ENCODE data around the gene ANKRD33B. TPM values are rescaled to one million over a fixed set of nuclear protein-coding genes. Genes with fewer than 3 reads are reported as not detected.
A peak's percentile ranks its signal among the peaks of the same experiment; 100 is the strongest.
"Not testable (repeated sequence)": the region's sequence is repeated elsewhere in the genome, so short reads cannot be mapped to it uniquely, and the experiment has no call there.

ANKRD33B gene
- total RNA-seq = 1 to 10 TPM; 1.1 to 1.2 TPM
- polyA plus RNA-seq = under 1 TPM in 1 of 3 donors, not detected in 2; 0.06 TPM
- total RNA-seq = 1.1 to 16.5 (median 3.5) reads per million in 6 experiments

DNA sequence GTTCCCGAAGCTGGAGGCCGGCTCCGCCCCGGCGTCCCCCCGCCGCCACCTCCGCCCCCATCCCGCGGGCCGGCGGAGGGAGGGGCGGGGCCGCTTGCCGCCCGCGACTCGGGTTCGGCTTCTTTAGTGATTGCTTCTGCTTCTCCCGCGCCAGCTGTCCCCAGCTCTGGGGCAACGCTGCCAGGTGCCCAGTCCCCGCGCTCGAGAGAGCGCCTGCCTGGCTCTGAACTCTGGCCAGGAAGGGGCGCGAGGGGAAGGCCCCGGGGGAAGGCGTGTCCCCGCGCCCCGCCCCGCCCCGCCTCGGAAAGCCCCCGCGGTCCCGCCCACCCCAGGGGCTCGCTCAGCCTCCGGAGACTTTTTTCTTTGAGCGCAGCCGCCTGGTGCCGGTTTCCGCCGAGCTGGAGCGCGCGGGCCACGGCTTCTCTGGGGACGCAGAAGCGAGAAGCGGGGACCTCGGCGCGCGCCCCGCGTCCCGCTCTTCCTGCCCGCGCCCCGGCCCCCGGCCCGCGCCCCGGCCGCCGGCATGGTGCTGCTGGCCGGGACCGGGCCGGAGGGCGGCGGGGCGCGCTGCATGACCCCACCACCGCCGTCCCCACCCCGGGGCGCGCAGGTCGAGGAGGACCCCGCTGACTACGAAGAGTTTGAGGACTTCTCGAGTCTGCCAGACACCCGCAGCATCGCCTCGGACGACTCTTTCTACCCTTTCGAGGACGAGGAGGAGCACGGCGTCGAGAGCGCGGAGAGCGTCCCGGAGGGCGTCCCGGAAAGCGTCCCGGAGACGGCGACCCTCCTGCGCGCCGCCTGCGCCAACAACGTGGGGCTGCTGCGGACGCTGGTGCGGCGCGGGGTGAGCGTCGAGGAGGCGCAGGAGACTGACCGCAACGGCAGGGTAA, at the start of gene ANKRD33B:
Gene ANKRD33B, plus strand, starts transcription at position 126 of the 893 bp plus-strand sequence. Its CDS starts 398 bp downstream, at position 524.
- ATAC-seq = peak; percentile 82 to 83
- H3K27ac Mint-ChIP-seq = peak within 1 kb of the TSS in 5 of 10 donors; percentile 15 to 85 (median 47)

DNA sequence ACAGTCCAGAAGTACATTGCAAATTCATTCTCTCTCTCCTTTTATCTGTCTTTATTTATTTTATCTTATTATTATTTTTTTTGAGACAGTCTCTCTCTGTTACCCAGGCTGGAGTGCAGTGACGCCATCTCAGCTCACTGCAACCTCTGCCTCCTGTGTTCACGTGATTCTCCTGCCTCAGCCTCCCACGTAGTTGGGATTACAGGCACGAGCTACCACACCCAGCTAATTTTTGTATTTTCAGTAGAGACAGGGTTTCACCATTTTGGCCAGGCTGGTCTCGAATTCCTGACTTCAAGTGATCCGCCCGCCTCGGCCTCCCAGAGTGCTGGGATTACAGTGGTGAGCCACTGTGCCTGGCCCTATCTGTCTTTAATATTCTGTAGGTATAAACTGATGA, 49.3 kb upstream of the ANKRD33B start:
- DNase-seq, H3K4me3 Mint-ChIP-seq, POLR2A ChIA-PET, H3K27ac Mint-ChIP-seq, H3K36me3 Mint-ChIP-seq, H3K9me3 Mint-ChIP-seq, ATAC-seq, H3K4me1 Mint-ChIP-seq, H3K27me3 Mint-ChIP-seq: not testable (repeated sequence)

More for the DNA sequence above, at the start of gene ANKRD33B:
- peaks cover 0 to 12% (median 0%) of the 10 kb centered on the region in 5 donors for H3K27me3 Mint-ChIP-seq
- peak within 1 kb of the TSS; percentile 72 to 90 (median 87) for H3K4me3 Mint-ChIP-seq
- POLR2A ChIA-PET = no interaction called here
- H3K9me3 Mint-ChIP-seq = no peaks in the 10 kb centered on the region
- H3K4me1 Mint-ChIP-seq = peaks cover 4 to 33% (median 10%) of the 10 kb centered on the region in 4 donors
- DNase-seq = peak; percentile 59 to 86 (median 73)
- no peaks in the 10 kb centered on the region for H3K36me3 Mint-ChIP-seq

DNA sequence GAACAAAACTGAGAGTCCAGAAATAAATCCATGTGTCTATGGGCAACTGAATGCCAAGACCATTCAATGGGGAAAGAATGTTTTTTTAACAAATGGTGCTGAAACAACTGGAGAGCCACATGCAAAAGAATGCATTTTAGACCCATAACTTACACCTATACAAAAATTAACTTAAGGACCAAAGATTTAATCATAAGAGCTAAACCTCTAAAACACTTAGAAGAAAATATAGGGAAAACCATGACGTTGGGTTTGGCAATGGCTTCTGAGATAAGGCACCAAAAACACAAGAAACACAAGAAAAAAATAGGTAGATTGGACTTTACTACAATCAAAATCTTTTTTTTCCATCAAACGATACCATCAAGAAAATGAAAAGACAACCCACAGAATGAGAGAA, 48.4 kb upstream of the ANKRD33B start:
- no peak for DNase-seq
- H3K4me1 Mint-ChIP-seq = no peaks in the 10 kb centered on the region
- peaks cover 0 to 6% (median 3%) of the 10 kb centered on the region in 5 donors for H3K27me3 Mint-ChIP-seq
- peaks cover 0 to 2% (median 0%) of the 10 kb centered on the region in 9 donors for H3K9me3 Mint-ChIP-seq
- no peak overlapping the region for H3K27ac Mint-ChIP-seq
- no peak for ATAC-seq
- H3K36me3 Mint-ChIP-seq = no peaks in the 10 kb centered on the region
- POLR2A ChIA-PET = no interaction called here
- H3K4me3 Mint-ChIP-seq = no peak overlapping the region

DNA sequence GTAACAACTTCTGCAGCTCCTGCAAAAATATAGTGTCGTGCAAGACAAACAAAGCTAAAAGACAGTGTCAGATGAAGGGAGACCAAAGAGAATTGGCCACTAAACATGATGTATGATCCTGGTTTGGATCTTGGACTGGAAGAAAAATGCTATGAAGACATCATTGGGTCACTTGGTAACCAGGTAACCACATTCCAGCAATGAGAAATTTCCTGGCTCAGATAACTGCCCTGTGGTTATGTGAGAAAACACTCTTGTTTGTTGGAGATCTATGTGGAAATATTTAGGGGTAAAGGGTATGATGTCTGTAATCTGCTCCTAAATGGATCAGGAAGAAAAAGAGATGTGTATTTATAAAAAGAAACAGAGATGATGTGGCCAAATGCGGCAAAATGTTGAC, 45.5 kb upstream of the ANKRD33B start:
- POLR2A ChIA-PET = no interaction called here
- Mint-ChIP-seq H3K27me3 (peaks cover 0 to 2% (median 0%) of the 10 kb centered on the region in 5 donors), H3K27ac (no peak overlapping the region), H3K4me3 (no peak overlapping the region), H3K4me1 (no peaks in the 10 kb centered on the region), H3K36me3 (no peaks in the 10 kb centered on the region), H3K9me3 (peaks cover 0 to 10% (median 0%) of the 10 kb centered on the region in 9 donors)
- ATAC-seq = no peak
- DNase-seq = no peak

DNA sequence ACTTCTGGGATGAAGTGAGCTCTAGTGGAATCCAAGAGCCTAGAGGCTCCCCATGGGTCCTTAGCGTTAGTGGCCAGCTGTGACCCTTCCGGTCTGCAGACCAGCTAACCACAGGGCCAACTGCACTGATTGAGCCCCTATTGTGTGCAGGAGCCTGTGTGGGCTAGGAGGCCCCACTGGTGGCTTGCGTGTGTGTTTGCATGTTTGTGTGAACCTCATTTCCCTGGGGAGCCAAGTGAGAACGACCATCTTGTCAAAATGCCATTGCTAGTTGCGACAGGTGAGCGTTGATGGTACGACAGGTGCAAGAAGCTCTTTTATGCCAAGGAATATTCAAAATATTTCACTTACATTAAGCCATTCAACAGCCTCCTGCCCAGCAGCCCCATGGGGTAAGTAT, 44.1 kb upstream of the ANKRD33B start:
- Mint-ChIP-seq H3K27ac (no peak overlapping the region), H3K36me3 (no peaks in the 10 kb centered on the region), H3K9me3 (peaks cover 0 to 10% (median 0%) of the 10 kb centered on the region in 9 donors), H3K4me3 (no peak overlapping the region), H3K27me3 (peaks cover 0 to 2% (median 0%) of the 10 kb centered on the region in 5 donors), H3K4me1 (no peaks in the 10 kb centered on the region)
- no peak for DNase-seq
- no peak for ATAC-seq
- POLR2A ChIA-PET = no interaction called here

DNA sequence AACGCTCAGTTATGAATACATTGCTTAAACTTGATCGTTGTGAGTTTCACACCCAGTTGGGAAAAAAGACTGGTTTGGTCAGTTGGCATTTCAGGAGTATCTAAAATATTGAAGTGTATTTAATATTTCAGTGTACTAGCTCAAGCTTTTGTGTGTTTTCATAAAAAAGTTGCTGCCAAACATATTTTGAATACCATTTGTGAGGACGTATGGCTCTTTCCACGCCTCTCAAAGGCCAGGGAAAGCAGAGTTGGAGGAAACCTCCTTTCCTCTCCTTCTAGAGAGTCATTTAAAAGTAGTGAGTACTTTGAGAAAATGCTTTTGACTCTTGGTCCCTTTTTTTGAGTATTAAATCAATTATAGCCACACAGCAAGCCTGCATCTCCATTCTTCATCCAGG, 43.2 kb upstream of the ANKRD33B start:
- no peaks in the 10 kb centered on the region for H3K4me1 Mint-ChIP-seq
- no peak overlapping the region for H3K4me3 Mint-ChIP-seq
- POLR2A ChIA-PET = no interaction called here
- H3K27ac Mint-ChIP-seq = no peak overlapping the region
- no peak for ATAC-seq
- peaks cover 0 to 10% (median 0%) of the 10 kb centered on the region in 9 donors for H3K9me3 Mint-ChIP-seq
- H3K36me3 Mint-ChIP-seq = no peaks in the 10 kb centered on the region
- peaks cover 0 to 2% (median 0%) of the 10 kb centered on the region in 5 donors for H3K27me3 Mint-ChIP-seq
- DNase-seq = no peak

DNA sequence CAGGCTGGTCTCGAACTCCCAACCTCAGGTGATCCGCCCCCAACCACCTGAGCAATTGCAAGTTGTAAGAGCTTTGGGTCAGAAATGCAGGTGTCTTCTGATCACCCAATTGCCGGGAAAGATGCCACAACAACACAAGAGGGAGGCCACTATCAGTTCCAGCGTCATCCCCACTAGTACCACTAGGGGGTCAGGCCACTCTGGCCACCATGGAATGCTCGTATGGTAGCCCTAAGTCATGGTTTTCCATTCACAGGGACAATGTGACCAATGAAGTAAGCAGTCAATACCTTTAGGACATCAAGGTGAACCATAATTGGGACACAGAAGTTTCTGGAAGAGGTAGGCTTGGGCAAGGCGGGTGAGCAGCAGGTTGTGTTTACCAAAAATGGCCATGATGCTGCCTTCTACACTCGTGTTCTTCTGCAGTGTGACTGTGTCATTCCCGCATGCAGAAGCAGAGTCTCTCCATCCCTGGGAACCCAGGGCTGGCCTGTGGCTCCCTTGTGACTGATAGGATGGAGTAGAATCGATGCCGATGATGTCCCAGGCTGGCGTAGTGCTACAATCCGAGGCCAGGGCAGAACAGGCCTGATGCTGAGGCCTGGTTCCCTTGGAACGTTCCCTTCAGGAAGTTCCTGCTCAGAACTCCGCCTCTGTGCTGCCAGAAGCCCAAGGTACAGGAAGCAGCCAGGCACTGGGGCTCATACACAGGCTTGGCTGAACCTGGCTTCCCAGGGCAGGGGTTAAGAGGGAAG, 42.2 kb upstream of the ANKRD33B start:
- Mint-ChIP-seq H3K4me3 (no peak overlapping the region), H3K36me3 (no peaks in the 10 kb centered on the region), H3K27ac (no peak overlapping the region), H3K4me1 (peaks cover 0 to 6% (median 0%) of the 10 kb centered on the region in 4 donors), H3K9me3 (peaks cover 0 to 10% (median 0%) of the 10 kb centered on the region in 9 donors), H3K27me3 (peaks cover 0 to 2% (median 0%) of the 10 kb centered on the region in 5 donors)
- DNase-seq = no peak
- ATAC-seq = no peak
- POLR2A ChIA-PET = no interaction called here

DNA sequence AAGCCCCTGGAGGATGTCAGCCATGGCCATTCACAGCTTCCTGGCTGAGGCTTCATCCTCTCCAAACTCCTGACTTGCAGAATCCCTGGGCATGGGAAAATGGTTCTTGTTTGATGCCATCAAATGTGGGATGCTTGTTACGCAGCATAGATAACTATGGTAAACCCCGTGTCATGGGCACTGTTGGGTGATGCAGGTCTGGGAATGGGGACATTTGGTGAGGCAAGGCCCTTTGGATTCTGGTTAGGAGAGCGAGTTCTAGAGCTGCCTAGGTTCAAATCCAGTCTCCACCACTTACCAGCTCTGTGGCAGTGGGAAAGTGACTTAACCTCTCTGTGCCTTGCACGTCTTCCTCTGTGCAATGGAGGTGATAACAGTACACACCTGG, 41.7 kb upstream of the ANKRD33B start:
- H3K36me3 Mint-ChIP-seq = no peaks in the 10 kb centered on the region
- no peaks in the 10 kb centered on the region for H3K27me3 Mint-ChIP-seq
- DNase-seq = no peak

DNA sequence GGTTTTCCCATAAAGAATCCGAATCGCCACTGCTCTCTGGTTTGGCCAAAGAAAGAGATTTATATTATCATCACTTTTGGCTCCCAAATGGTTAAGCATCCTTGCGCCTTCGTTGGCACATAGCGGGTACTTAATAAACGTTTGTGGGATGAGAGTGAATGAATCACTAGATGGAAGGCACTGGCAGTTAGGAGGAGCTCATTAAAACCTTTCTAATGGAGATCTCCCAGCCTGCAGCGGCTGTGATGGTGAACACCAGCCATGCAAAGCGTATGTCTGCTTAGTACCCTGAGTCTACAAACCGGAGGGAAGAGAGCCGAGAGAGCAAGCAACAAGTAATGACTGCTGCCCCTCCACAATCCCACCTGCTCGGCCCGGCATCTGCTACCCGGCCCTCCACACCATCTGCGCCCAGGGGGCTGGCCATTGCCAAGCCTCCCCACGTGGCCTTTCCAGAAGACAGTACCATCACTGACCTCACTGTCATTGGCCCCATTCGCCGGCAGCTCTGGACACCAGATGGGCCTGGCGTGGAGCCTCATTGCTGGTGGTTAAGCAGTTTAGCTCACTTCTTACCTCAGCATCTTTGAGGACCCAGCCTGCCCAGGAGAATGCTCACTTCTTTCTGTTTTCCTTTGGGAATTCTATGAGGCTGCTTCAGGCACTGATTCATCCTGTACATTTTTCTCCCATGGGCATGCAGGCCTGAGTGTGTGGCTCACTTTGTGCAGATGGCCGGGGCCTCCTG, 39.3 kb upstream of the ANKRD33B start:
- no peaks in the 10 kb centered on the region for H3K36me3 Mint-ChIP-seq
- POLR2A ChIA-PET = no interaction called here
- H3K4me3 Mint-ChIP-seq = no peak overlapping the region
- no peaks in the 10 kb centered on the region for H3K27me3 Mint-ChIP-seq
- H3K9me3 Mint-ChIP-seq = peaks cover 0 to 10% (median 0%) of the 10 kb centered on the region in 9 donors
- no peak for ATAC-seq
- H3K4me1 Mint-ChIP-seq = peaks cover 0 to 6% (median 0%) of the 10 kb centered on the region in 4 donors
- no peak for DNase-seq
- H3K27ac Mint-ChIP-seq = no peak overlapping the region

More for the DNA sequence above, 41.7 kb upstream of the ANKRD33B start:
- Mint-ChIP-seq H3K4me3 (peak overlapping the region in 1 of 10 donors; percentile 24), H3K9me3 (peaks cover 0 to 10% (median 0%) of the 10 kb centered on the region in 9 donors), H3K4me1 (peaks cover 0 to 6% (median 0%) of the 10 kb centered on the region in 4 donors), H3K27ac (peak overlapping the region in 1 of 10 donors; percentile 59)
- POLR2A ChIA-PET = no interaction called here
- ATAC-seq = no peak

DNA sequence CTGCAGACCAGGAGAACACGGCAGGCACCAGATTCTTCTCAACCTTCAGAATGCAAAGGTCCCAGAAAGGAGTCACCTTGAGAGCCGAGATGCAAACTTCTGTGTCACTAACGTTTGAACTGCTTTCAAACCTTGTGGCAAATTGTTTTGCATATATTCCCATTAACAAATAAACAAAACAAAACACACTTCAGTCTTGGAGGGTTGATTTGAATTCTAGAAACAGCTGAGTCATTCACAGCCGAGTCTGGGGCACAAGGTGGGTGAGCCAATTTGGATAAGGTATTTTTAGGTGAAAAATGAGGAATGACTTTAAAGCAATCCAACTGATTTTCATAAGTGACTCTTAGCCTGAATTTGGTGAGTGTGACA, 38.8 kb upstream of the ANKRD33B start:
- peaks cover 0 to 10% (median 0%) of the 10 kb centered on the region in 9 donors for H3K9me3 Mint-ChIP-seq
- no peak for DNase-seq
- H3K27me3 Mint-ChIP-seq = no peaks in the 10 kb centered on the region
- peaks cover 0 to 6% (median 0%) of the 10 kb centered on the region in 4 donors for H3K4me1 Mint-ChIP-seq
- H3K27ac Mint-ChIP-seq = no peak overlapping the region
- H3K4me3 Mint-ChIP-seq = no peak overlapping the region
- POLR2A ChIA-PET = no interaction called here
- no peaks in the 10 kb centered on the region for H3K36me3 Mint-ChIP-seq
- ATAC-seq = no peak

DNA sequence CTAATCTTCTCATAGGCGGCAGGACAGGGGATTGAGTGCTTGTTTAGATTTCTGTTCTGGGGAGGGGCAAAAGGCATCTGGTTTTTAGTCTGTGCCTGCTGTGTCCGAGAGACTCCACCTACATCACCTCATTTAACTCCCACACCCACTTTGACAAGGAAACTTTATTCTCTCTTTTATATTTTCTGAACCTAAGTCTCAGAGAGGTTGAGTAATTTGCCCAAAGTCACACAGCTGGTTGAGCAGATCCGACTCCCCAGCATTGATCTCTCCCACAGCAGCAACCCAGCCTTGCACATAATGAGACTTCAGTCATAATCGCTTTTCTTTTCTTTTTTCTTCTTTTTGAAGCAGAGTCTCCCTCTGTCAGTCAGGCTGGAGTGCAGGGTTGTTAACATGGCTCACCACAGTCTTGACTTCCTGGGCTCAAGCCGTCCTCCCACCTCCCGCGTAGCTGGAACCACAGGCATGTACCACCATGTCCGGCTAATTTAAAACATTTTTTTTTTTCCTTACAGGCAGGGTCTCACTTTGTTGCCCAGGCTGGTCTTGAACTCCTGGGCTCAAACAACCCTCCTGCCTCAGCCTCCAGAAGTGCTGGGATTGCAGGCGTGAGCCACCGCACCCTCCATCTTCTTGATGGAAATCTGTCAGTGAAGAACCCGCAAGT, 36.5 kb upstream of the ANKRD33B start:
- DNase-seq (no peak), ATAC-seq (no peak)
- H3K4me3 Mint-ChIP-seq = no peak overlapping the region
- no peaks in the 10 kb centered on the region for H3K36me3 Mint-ChIP-seq
- H3K9me3 Mint-ChIP-seq = peaks cover 0 to 10% (median 0%) of the 10 kb centered on the region in 9 donors
- H3K27me3 Mint-ChIP-seq = peaks cover 0 to 5% (median 3%) of the 10 kb centered on the region in 5 donors
- H3K4me1 Mint-ChIP-seq = peaks cover 0 to 6% (median 0%) of the 10 kb centered on the region in 4 donors
- no peak overlapping the region for H3K27ac Mint-ChIP-seq
- POLR2A ChIA-PET = no interaction called here
